ENCODE measurements around the gene SUMO1.

SUMO1 gene

DNA sequence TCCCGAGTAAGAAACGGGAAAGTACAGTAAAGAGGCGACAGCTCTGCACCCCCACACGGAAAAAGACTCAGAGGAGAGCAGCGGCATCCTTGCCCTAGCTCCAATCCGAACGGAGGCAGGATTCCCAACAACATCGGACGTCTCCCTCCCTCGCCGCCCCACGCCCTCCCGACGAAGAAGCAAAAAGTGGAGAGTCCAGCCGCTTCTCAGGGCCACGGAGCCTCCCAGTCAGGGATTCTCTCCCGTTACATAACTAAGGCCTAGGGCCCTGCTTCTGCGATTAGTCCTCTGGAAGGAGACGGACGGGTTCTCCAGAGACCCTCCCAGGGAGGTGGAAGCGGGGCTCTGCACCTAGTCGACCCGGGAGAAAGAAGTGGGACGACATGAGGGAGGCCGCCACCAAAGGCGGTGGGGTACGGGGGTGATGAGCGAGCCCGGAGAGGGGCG lies 587 bp downstream of the SUMO1 start:
- H3K4me3 ChIP-seq (ENCODE audit: low read depth, low read length): peak overlapping the region; percentile 90
- DNase-seq (ENCODE audit: low read depth): no peak
- TF ChIP-seq, protein P1, sequence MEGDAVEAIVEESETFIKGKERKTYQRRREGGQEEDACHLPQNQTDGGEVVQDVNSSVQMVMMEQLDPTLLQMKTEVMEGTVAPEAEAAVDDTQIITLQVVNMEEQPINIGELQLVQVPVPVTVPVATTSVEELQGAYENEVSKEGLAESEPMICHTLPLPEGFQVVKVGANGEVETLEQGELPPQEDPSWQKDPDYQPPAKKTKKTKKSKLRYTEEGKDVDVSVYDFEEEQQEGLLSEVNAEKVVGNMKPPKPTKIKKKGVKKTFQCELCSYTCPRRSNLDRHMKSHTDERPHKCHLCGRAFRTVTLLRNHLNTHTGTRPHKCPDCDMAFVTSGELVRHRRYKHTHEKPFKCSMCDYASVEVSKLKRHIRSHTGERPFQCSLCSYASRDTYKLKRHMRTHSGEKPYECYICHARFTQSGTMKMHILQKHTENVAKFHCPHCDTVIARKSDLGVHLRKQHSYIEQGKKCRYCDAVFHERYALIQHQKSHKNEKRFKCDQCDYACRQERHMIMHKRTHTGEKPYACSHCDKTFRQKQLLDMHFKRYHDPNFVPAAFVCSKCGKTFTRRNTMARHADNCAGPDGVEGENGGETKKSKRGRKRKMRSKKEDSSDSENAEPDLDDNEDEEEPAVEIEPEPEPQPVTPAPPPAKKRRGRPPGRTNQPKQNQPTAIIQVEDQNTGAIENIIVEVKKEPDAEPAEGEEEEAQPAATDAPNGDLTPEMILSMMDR (IDR thresholded peaks at IDR 0.05; ENCODE audit: control insufficient read depth, extremely low read depth, insufficient read depth): no peak

DNA sequence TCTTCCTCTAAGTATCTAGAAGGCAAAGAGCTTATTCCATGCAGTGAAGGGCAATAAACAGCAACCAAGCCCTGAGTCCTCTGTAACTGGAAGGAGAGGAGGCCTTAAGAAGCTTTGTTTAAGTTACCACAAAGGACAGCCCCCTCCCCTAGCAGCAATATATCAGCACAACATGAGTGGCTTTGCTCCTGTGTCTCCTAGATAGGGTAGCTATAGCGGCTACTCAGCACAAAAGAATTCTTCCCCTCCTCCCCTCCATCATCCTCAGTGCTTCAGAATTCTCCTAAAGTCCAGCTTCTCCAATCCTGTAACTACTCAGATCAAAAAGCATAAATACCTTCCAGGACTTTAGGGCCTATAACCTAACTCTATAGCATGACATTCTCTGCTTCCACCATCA lies 16.5 kb downstream of the SUMO1 start:
- TF ChIP-seq, protein P1 (IDR thresholded peaks at IDR 0.05; ENCODE audit: control insufficient read depth, extremely low read depth, insufficient read depth): no peak
- no peak for DNase-seq (ENCODE audit: low read depth)

GRCh38 chr2:202215179-202215578 lies 23.2 kb downstream of the SUMO1 start:
- no peak overlapping the region for H3K4me3 ChIP-seq (ENCODE audit: low read depth, low read length)
- no peak for DNase-seq (ENCODE audit: low read depth)
- TF ChIP-seq, protein P1 (IDR thresholded peaks at IDR 0.05; ENCODE audit: control insufficient read depth, extremely low read depth, insufficient read depth): no peak

More for the DNA sequence above, 16.5 kb downstream of the SUMO1 start:
- H3K4me3 ChIP-seq (ENCODE audit: low read depth, low read length): no peak overlapping the region

- TF ChIP-seq, protein P1 (IDR thresholded peaks at IDR 0.05; ENCODE audit: control insufficient read depth, extremely low read depth, insufficient read depth): no peak
- H3K4me3 ChIP-seq (ENCODE audit: low read depth, low read length): no peak overlapping the region
- no peak for DNase-seq (ENCODE audit: low read depth)
Measured at GRCh38 chr2:202208526-202208925, 29.9 kb downstream of the SUMO1 start.

DNA sequence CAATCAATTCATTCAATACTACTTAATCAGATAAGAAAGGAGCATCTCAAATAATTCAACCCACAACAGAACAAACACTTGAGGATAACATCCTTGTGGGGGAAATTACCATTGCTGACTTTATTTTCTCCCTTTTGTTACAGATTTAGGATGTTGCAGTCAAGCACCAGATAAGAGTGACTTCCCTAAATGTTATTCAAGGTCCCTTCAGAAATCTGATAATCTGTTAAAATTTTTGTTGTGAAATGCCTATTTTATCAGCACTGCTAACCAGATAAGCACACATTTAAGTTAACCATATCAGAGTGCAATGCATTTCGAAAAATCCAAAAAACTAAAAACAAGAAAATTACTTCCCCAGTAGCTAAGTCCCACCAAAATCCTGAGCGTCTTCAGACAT lies 33.5 kb downstream of the SUMO1 start:
- DNase-seq (ENCODE audit: low read depth): no peak
- TF ChIP-seq, protein P1 (IDR thresholded peaks at IDR 0.05; ENCODE audit: control insufficient read depth, extremely low read depth, insufficient read depth): no peak

DNA sequence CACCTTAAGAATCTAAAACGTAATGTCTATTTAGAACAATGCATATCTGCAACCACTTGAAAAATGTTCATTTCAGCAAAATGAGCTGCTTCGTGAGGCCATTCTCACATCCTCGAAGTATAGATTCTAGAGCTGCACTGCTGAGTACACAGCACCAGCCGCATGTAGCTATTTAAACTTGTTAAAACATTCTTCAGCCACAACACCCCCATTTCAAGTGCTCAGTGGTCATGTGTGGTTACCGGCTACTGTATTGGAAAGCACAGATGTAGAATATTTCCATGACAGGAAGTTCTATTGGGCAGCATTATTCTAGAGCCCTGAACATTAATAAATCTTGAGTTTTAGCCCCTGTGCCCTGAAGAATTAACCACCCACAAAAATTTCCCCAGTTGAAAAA lies 35.0 kb downstream of the SUMO1 start:
- no peak overlapping the region for H3K4me3 ChIP-seq (ENCODE audit: low read depth, low read length)
- TF ChIP-seq, protein P1 (IDR thresholded peaks at IDR 0.05; ENCODE audit: control insufficient read depth, extremely low read depth, insufficient read depth): no peak
- DNase-seq (ENCODE audit: low read depth): no peak

More for the DNA sequence above, 33.5 kb downstream of the SUMO1 start:
- no peak overlapping the region for H3K4me3 ChIP-seq (ENCODE audit: low read depth, low read length)
